C4-2B (cell line): ENCODE data around the gene UBE3C.
"Not testable (repeated sequence)": the region's sequence is repeated elsewhere in the genome, so short reads cannot be mapped to it uniquely, and the experiment has no call there.

Experiments
- H3K27ac ChIP-seq: fragments of 450-650 bp; 2 replicates; pipeline ENCODE4 v1.5.1; 2017
- ZFX ChIP-seq: fragments of 450-650 bp; IDR thresholded peaks from 2 replicates; pipeline ENCODE4 v1.6.1; 2017
- TF ChIP-seq, protein P1 (sequence below): fragments of 450-650 bp; conservative IDR thresholded peaks from 2 replicates; pipeline ENCODE4 v1.5.1; 2017; ENCODE audit warnings: mild to moderate bottlenecking

UBE3C gene

DNA sequence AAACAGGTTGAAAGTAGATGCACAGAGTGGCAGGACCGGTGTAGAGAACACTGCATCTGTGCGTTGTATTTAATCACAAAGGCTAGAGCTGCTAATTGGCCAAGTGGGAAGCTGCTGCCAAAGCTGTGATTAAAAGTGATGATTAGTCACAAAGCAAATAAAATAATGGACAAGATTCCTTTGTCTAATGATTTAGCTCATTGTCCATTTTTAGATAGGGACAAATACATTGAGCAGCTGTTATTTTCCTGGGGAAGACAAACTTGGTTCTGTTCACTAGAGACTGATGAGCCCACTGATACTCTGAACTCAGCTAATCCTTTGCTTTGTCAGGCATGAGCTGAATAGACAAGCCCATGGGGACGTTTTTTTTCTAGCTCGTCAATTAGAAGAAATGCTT lies 19.7 kb downstream of the UBE3C start:
- TF ChIP-seq ZFX = no peak
- TF ChIP-seq, protein P1, sequence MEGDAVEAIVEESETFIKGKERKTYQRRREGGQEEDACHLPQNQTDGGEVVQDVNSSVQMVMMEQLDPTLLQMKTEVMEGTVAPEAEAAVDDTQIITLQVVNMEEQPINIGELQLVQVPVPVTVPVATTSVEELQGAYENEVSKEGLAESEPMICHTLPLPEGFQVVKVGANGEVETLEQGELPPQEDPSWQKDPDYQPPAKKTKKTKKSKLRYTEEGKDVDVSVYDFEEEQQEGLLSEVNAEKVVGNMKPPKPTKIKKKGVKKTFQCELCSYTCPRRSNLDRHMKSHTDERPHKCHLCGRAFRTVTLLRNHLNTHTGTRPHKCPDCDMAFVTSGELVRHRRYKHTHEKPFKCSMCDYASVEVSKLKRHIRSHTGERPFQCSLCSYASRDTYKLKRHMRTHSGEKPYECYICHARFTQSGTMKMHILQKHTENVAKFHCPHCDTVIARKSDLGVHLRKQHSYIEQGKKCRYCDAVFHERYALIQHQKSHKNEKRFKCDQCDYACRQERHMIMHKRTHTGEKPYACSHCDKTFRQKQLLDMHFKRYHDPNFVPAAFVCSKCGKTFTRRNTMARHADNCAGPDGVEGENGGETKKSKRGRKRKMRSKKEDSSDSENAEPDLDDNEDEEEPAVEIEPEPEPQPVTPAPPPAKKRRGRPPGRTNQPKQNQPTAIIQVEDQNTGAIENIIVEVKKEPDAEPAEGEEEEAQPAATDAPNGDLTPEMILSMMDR = no peak
- no peak overlapping the region for H3K27ac ChIP-seq

DNA sequence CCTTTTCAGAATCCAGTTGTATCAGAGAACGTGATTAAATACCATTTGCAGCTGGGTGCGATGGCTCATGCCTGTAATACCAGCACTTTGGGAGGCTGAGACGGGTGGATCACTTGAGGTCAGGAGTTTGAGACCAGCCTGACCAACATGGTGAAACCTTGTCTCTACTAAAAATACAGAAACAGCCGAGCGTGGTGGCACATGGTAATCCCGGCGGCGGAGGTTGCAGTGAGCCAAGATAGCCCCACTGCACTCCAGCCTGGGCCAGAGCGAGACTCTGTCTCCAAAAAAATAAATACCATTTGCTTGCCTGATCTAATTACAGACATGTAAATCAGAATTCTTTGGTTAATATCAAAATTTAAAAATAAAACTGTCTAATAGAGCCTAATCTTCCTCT lies 20.8 kb downstream of the UBE3C start:
- H3K27ac ChIP-seq = not testable (repeated sequence)

DNA sequence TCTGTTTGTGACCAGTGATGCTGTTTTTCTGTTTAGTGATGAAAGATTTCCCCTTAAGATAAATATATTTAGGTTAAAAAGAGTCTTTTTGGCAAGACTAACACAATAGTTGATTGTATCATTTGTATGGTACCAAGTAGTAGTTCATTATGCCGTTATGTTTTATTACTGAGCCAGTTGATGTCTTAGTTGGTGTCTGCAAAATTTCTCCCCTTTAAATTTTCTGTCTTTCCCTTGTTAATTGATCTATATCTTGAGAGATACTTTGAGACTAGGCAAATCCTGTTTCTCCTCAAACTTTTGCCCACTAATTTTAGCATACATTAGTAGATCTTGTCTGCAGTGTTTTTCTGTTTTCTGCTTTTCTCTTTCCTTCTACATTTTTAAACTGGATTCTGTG lies 21.7 kb downstream of the UBE3C start:
- TF ChIP-seq, protein P1 = no peak
- no peak for TF ChIP-seq ZFX

DNA sequence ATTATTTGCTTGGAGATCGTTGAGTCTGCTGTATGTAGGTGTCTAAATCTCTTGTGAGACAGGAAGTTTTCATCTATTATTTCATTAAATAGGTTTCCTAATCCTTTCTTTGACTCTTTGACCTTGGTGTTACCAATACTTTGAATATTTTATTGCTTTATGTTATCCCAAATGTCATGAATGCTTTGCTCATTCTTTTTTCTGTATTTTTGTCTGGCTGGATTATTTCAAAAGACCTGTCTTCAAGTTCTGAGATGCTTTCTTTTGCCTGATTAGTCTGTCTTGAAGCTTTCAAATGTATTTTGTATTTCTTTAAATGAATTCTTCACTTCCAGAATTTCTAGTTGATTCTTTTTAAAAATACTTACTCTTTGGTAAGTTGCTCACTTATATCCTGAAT lies 27.3 kb downstream of the UBE3C start:
- no peak for TF ChIP-seq ZFX
- TF ChIP-seq, protein P1 = no peak

More for the DNA sequence above, 21.7 kb downstream of the UBE3C start:
- no peak overlapping the region for H3K27ac ChIP-seq

DNA sequence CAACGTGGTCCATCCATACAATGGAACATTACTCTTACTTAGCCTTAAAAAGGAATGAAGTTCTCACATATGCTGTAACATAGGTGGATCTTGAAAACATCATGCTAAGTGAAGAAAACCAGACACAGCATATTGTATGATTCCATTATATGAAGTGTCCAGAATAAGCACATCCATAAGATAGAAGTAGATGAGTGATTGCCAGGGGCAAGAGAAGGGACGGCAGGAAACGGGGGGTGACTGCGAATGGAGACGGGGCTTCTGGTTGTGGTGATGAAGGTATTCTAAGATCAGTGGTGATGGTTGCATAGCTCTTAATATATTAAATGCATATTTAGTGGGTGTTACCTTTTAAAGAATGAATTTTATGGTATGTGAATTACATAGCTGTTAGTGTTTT lies 29.8 kb downstream of the UBE3C start:
- no peak overlapping the region for H3K27ac ChIP-seq
- TF ChIP-seq ZFX = no peak
- TF ChIP-seq, protein P1 = no peak

More for the DNA sequence above, 27.3 kb downstream of the UBE3C start:
- H3K27ac ChIP-seq = no peak overlapping the region

DNA sequence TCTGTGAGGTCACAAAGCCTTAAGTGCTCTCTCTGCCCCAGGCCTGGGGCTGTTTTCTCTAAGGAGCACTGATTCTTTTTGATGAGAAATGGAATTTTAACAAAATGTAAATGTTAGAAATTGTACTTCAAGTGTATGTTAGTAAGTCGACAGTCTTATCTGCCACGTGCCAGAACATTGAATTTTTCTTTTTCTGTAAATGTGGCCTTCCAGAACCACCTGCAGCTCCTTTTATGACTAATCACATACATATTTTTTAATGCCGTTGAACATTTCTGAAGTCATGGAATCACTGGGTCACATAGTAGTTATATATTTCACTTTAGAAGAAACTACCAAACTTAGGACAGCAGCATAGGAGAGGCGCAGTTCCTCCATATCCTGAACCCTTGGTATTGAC lies 38.0 kb downstream of the UBE3C start:
- H3K27ac ChIP-seq = no peak overlapping the region
- TF ChIP-seq ZFX = no peak
- TF ChIP-seq, protein P1 = no peak

DNA sequence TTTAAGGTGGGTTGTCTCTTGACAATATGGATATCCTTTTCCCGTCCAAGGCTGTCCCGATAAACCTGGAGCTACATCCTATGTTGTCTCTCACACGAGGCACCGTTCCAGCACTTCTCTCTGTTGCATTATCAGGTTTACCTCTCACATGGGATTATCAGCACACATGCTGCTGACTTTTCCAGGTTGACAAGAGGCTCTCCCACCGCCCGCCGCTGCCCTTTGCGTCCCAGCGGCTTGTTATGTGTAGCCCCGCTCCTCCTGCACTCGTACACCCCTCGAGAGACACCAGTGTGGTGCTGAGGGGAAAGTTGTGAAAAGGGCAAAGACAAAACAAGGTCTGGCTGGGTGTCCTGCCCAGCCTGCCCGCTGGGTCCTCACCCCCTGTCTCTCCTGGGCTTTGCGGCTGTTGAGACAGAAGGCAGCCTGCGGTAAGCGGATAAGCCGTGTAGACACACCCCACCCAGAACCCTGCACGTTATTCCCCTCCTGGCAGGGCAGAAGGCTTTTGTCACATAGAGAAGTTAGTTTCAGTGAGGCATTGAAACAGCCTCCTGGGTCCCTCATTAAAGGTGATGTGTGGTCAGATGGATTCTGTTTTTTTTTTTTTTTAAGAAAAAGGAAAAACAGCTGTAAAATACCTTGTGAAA lies 38.7 kb downstream of the UBE3C start:
- no peak for TF ChIP-seq ZFX
- TF ChIP-seq, protein P1 = no peak
- H3K27ac ChIP-seq = no peak overlapping the region

DNA sequence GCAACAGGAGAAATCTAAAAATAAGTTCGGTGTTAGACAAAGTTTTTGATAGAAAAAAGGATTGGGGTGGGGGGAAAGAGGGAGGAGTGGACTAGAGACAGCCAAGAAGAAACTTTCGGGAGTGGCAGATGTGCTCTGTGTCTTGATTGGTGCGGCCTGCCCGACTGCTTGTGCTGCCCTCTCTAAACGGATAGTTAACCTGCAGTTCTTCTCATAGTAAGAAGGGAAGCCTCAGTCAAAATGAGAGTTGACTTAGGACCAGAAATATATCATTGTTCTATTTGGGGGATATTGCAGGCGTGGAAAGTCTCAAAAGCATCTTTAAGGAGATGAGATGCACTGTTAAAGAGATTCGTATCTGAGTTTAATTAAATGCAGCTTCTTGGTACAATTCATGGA lies 39.3 kb downstream of the UBE3C start:
- TF ChIP-seq, protein P1 = no peak
- no peak for TF ChIP-seq ZFX
- no peak overlapping the region for H3K27ac ChIP-seq
